ENCODE results near the gene TMEM219.
A peak's percentile ranks its signal among the peaks of the same experiment; 100 is the strongest.

The TMEM219 gene

DNA sequence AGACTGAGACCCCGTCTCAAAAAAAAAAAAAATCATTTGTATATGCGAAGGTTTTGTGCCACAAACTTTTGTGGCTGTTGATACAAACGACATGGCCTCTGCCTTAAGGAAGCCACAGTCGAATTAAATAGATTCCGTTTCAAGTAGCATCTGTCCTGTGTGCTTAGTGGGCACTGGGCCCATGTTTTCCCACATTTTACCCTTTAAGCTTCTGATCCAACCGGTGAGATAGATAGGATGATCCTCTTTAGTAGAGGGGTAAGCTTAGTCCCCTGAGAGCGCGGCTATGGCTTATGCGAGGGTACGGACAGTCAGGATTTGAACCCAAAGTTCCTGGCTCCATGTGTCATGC lies 776 bp upstream of the TMEM219 start:
- Histone ChIP-seq H3K23ac (ENCODE audit: low read length in 2 of 2) (no peak overlapping the region), H3K14ac (ENCODE audit: low read length in 2 of 2) (no peak overlapping the region), H2BK5ac (ENCODE audit: low read depth, low read length, poor library complexity, severe bottlenecking) (no peak overlapping the region), H2AFZ (ENCODE audit: low read depth, low read length) (no peak overlapping the region), H3K36me3 (ENCODE audit: control insufficient read depth in 1 of 2, insufficient read depth in 2 of 2, low read depth in 1 of 2, low read length in 2 of 2) (peaks cover 4 to 17% of the 10 kb centered on the region in 2 experiments), H3K18ac (ENCODE audit: low read depth in 1 of 2, low read length in 2 of 2) (peak overlapping the region; percentile 52 to 89), H4K8ac (ENCODE audit: low read length) (peak overlapping the region; percentile 97), H3K27ac (ENCODE audit: low read length, poor library complexity, severe bottlenecking) (no peak overlapping the region), H3K9ac (ENCODE audit: low read length) (peak overlapping the region; percentile 97), H2BK12ac (ENCODE audit: low read length in 2 of 2) (no peak overlapping the region), H4K91ac (ENCODE audit: low read length) (peak overlapping the region; percentile 85), H3K4ac (ENCODE audit: low read depth in 1 of 2, low read length in 2 of 2) (no peak overlapping the region), H3K4me1 (ENCODE audit: control insufficient read depth, insufficient read depth, low read depth, low read length) (peaks cover 11% of the 10 kb centered on the region), H3K79me1 (replicated peaks; ENCODE audit: low read length, poor library complexity, severe bottlenecking) (peaks cover 15% of the 10 kb centered on the region), H3K4me2 (ENCODE audit: low read length, poor library complexity, severe bottlenecking) (peak overlapping the region; percentile 73), H3K9me3 (ENCODE audit: control insufficient read depth, low read length) (no peaks in the 10 kb centered on the region), H3K4me3 (ENCODE audit: insufficient read depth in 1 of 2, low read depth in 1 of 2, low read length in 2 of 2) (peak overlapping the region in 1 of 2 experiments; percentile 98), H2BK120ac (ENCODE audit: low read depth, low read length) (peak overlapping the region; percentile 68), H2BK15ac (ENCODE audit: low read depth, poor library complexity, severe bottlenecking) (peak overlapping the region; percentile 67), H2AK5ac (ENCODE audit: low read length, severe bottlenecking) (peak overlapping the region; percentile 81), H3K27me3 (ENCODE audit: control insufficient read depth in 1 of 2, insufficient read depth in 1 of 2, low read length in 2 of 2) (no peaks in the 10 kb centered on the region)
- WGBS = 81% methylated on average over 10 of the region's 10 CpGs
- no peak for DNase-seq

DNA sequence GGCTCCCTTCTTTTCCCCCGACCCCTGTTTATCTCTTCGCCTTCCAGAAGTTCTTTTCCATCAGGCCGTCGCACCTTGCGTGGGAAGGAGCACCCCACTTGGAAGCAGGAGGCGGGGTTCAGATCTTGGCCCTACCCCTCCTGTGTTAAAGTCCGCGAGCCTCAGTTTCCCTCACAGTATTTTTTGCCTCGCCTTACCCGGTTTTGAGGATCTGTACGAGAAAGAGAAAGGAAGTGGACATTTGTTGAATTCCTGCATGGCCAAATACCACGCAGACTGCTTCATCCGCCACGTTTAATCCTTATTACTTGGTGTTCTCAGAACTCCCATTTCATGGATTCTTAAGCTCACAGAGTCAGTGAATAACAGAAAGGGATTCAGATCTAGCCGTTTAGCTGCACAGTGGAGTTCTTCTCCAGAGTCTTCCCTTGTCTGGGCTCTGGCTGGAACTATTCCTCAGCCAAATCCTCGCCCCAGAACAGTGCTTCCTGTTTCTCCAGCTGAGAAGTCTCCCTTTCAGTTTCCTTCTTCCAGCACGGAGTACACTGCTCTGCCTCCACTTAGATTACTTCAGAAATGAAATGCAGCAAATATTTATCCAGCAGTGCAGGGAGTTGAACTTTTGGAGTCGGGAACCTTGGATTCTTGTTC lies 590 bp downstream of the TMEM219 start:
- Histone ChIP-seq H2BK120ac (ENCODE audit: low read depth, low read length) (peak overlapping the region; percentile 11), H2BK5ac (ENCODE audit: low read depth, low read length, poor library complexity, severe bottlenecking) (peak overlapping the region; percentile 83)

DNA sequence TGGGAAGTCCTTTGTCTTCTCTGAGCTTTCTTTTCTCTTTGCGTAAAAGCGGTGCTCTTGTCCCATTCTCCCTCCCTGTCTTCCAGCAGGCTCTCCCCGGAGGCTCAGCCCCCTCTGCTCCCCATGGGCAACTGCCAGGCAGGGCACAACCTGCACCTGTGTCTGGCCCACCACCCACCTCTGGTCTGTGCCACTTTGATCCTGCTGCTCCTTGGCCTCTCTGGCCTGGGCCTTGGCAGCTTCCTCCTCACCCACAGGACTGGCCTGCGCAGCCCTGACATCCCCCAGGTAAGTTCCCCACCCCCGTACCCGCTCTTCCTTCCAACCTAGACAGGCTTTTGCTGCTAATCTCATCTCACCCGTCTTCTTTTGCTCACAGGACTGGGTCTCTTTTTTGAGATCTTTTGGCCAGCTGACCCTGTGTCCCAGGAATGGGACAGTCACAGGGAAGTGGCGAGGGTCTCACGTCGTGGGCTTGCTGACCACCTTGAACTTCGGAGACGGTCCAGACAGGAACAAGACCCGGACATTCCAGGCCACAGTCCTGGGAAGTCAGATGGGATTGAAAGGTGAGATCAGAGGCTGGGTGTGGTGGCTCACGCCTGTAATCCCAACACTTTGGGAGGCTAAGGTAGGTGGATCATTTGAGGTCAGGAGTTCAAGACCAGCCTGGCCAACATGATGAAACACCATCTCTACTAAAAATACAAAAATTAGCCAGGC lies 1.3 kb downstream of the TMEM219 start:
- H3K27me3 ChIP-seq (ENCODE audit: control insufficient read depth in 1 of 2, insufficient read depth in 1 of 2, low read length in 2 of 2) = no peaks in the 10 kb centered on the region
- H3K14ac ChIP-seq (ENCODE audit: low read length in 2 of 2) = peak overlapping the region in 1 of 2 experiments; percentile 23
- H3K23ac ChIP-seq (ENCODE audit: low read length in 2 of 2) = peak overlapping the region in 1 of 2 experiments; percentile 10
- H2BK12ac ChIP-seq (ENCODE audit: low read length in 2 of 2) = peak overlapping the region in 1 of 2 experiments; percentile 12
- H2BK120ac ChIP-seq (ENCODE audit: low read depth, low read length) = no peak overlapping the region
- peak overlapping the region; percentile 78 for H3K27ac ChIP-seq (ENCODE audit: low read length, poor library complexity, severe bottlenecking)
- no peak overlapping the region for H4K91ac ChIP-seq (ENCODE audit: low read length)
- 97% methylated on average over 13 of the region's 14 CpGs for WGBS
- H3K4me1 ChIP-seq (ENCODE audit: control insufficient read depth, insufficient read depth, low read depth, low read length) = peaks cover 11% of the 10 kb centered on the region
- peak overlapping the region; percentile 97 for H3K9ac ChIP-seq (ENCODE audit: low read length)
- peaks cover 12 to 27% of the 10 kb centered on the region in 2 experiments for H3K36me3 ChIP-seq (ENCODE audit: control insufficient read depth in 1 of 2, insufficient read depth in 2 of 2, low read depth in 1 of 2, low read length in 2 of 2)
- no peaks in the 10 kb centered on the region for H3K9me3 ChIP-seq (ENCODE audit: control insufficient read depth, low read length)
- DNase-seq = no peak
- H3K4me2 ChIP-seq (ENCODE audit: low read length, poor library complexity, severe bottlenecking) = peak overlapping the region; percentile 71
- H3K79me1 ChIP-seq (replicated peaks; ENCODE audit: low read length, poor library complexity, severe bottlenecking) = peaks cover 22% of the 10 kb centered on the region
- no peak overlapping the region for H2BK5ac ChIP-seq (ENCODE audit: low read depth, low read length, poor library complexity, severe bottlenecking)
- H2BK15ac ChIP-seq (ENCODE audit: low read depth, poor library complexity, severe bottlenecking) = peak overlapping the region; percentile 75
- H2AK5ac ChIP-seq (ENCODE audit: low read length, severe bottlenecking) = peak overlapping the region; percentile 54
- H3K4ac ChIP-seq (ENCODE audit: low read depth in 1 of 2, low read length in 2 of 2) = peak overlapping the region in 1 of 2 experiments; percentile 65
- peak overlapping the region; percentile 69 for H4K8ac ChIP-seq (ENCODE audit: low read length)
- H3K18ac ChIP-seq (ENCODE audit: low read depth in 1 of 2, low read length in 2 of 2) = peak overlapping the region; percentile 31 to 34
- H2AFZ ChIP-seq (ENCODE audit: low read depth, low read length) = no peak overlapping the region
- H3K4me3 ChIP-seq (ENCODE audit: insufficient read depth in 1 of 2, low read depth in 1 of 2, low read length in 2 of 2) = peak overlapping the region in 1 of 2 experiments; percentile 98

More for the DNA sequence above, 590 bp downstream of the TMEM219 start:
- H3K23ac ChIP-seq (ENCODE audit: low read length in 2 of 2) = peak overlapping the region in 1 of 2 experiments; percentile 47
- H2BK12ac ChIP-seq (ENCODE audit: low read length in 2 of 2) = no peak overlapping the region
- no peaks in the 10 kb centered on the region for H3K27me3 ChIP-seq (ENCODE audit: control insufficient read depth in 1 of 2, insufficient read depth in 1 of 2, low read length in 2 of 2)
- peak overlapping the region; percentile 85 to 92 for H3K18ac ChIP-seq (ENCODE audit: low read depth in 1 of 2, low read length in 2 of 2)
- peaks cover 18% of the 10 kb centered on the region for H3K79me1 ChIP-seq (replicated peaks; ENCODE audit: low read length, poor library complexity, severe bottlenecking)
- peak; percentile 68 for DNase-seq
- peak overlapping the region; percentile 71 for H3K4me2 ChIP-seq (ENCODE audit: low read length, poor library complexity, severe bottlenecking)
- no peaks in the 10 kb centered on the region for H3K9me3 ChIP-seq (ENCODE audit: control insufficient read depth, low read length)
- peak overlapping the region; percentile 78 for H3K27ac ChIP-seq (ENCODE audit: low read length, poor library complexity, severe bottlenecking)
- H3K9ac ChIP-seq (ENCODE audit: low read length) = peak overlapping the region; percentile 97
- peak overlapping the region; percentile 65 to 94 for H3K4ac ChIP-seq (ENCODE audit: low read depth in 1 of 2, low read length in 2 of 2)
- H4K91ac ChIP-seq (ENCODE audit: low read length) = peak overlapping the region; percentile 30
- H3K36me3 ChIP-seq (ENCODE audit: control insufficient read depth in 1 of 2, insufficient read depth in 2 of 2, low read depth in 1 of 2, low read length in 2 of 2) = peaks cover 7 to 23% of the 10 kb centered on the region in 2 experiments
- WGBS = 20% methylated on average over 17 of the region's 18 CpGs
- peaks cover 11% of the 10 kb centered on the region for H3K4me1 ChIP-seq (ENCODE audit: control insufficient read depth, insufficient read depth, low read depth, low read length)
- peak overlapping the region; percentile 83 for H2BK15ac ChIP-seq (ENCODE audit: low read depth, poor library complexity, severe bottlenecking)
- peak overlapping the region; percentile 78 for H4K8ac ChIP-seq (ENCODE audit: low read length)
- peak overlapping the region in 1 of 2 experiments; percentile 86 for H3K14ac ChIP-seq (ENCODE audit: low read length in 2 of 2)
- H3K4me3 ChIP-seq (ENCODE audit: insufficient read depth in 1 of 2, low read depth in 1 of 2, low read length in 2 of 2) = peak overlapping the region; percentile 83 to 98
- H2AK5ac ChIP-seq (ENCODE audit: low read length, severe bottlenecking) = peak overlapping the region; percentile 54
- no peak overlapping the region for H2AFZ ChIP-seq (ENCODE audit: low read depth, low read length)

DNA sequence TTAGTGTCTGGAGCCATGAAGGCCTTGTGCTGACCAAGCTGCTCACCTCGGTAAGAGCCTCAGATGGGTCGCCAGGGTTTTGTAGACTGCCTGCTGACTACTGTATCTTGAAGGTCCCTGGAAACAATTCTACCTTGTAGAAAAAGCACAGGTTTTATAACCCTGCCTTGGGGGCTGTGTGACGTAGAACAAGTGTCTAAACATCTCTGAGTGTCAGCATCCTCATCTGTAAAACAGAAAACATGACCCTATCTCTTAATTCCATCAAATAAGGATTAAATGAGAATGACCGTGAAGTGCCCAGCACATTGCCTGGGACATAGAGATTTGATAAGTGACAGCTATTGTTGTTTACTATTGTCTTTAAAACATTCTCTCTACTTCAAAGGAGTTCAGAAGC lies 6.3 kb downstream of the TMEM219 start:
- Histone ChIP-seq H3K4me3 (ENCODE audit: insufficient read depth in 1 of 2, low read depth in 1 of 2, low read length in 2 of 2) (no peak overlapping the region), H4K91ac (ENCODE audit: low read length) (no peak overlapping the region), H3K9ac (ENCODE audit: low read length) (no peak overlapping the region), H3K14ac (ENCODE audit: low read length in 2 of 2) (no peak overlapping the region), H4K8ac (ENCODE audit: low read length) (no peak overlapping the region), H2AFZ (ENCODE audit: low read depth, low read length) (no peak overlapping the region), H3K4ac (ENCODE audit: low read depth in 1 of 2, low read length in 2 of 2) (no peak overlapping the region), H3K18ac (ENCODE audit: low read depth in 1 of 2, low read length in 2 of 2) (no peak overlapping the region), H3K36me3 (ENCODE audit: control insufficient read depth in 1 of 2, insufficient read depth in 2 of 2, low read depth in 1 of 2, low read length in 2 of 2) (peaks cover 33 to 64% of the 10 kb centered on the region in 2 experiments), H3K9me3 (ENCODE audit: control insufficient read depth, low read length) (no peaks in the 10 kb centered on the region), H2BK15ac (ENCODE audit: low read depth, poor library complexity, severe bottlenecking) (no peak overlapping the region), H3K27ac (ENCODE audit: low read length, poor library complexity, severe bottlenecking) (no peak overlapping the region), H2BK5ac (ENCODE audit: low read depth, low read length, poor library complexity, severe bottlenecking) (no peak overlapping the region), H3K23ac (ENCODE audit: low read length in 2 of 2) (no peak overlapping the region), H3K27me3 (ENCODE audit: control insufficient read depth in 1 of 2, insufficient read depth in 1 of 2, low read length in 2 of 2) (no peaks in the 10 kb centered on the region), H3K4me2 (ENCODE audit: low read length, poor library complexity, severe bottlenecking) (no peak overlapping the region), H3K79me1 (replicated peaks; ENCODE audit: low read length, poor library complexity, severe bottlenecking) (peaks cover 20% of the 10 kb centered on the region), H3K4me1 (ENCODE audit: control insufficient read depth, insufficient read depth, low read depth, low read length) (peaks cover 4% of the 10 kb centered on the region), H2BK12ac (ENCODE audit: low read length in 2 of 2) (no peak overlapping the region), H2BK120ac (ENCODE audit: low read depth, low read length) (no peak overlapping the region), H2AK5ac (ENCODE audit: low read length, severe bottlenecking) (no peak overlapping the region)
- WGBS = 96% methylated on average over 3 of the region's 4 CpGs
- no peak for DNase-seq

Data from mesenchymal stem cell (in vitro differentiated cells and primary cell).